Nephron progenitor cell (in vitro differentiated cells): Measurements from ENCODE around the gene MCF2L.

Experiments used
- DNase-seq: peaks from one replicate; pipeline ENCODE4 v3.0.0; 2021
- H3K27ac Mint-ChIP-seq: 2 replicates; pipeline ENCODE4 v1.8.0; 2021; ENCODE audit warnings: mild to moderate bottlenecking, moderate library complexity, mixed read lengths
- H3K27me3 Mint-ChIP-seq: 2 replicates; pipeline ENCODE4 v1.8.0; 2021; ENCODE audit warnings: mild to moderate bottlenecking, low read depth, mixed read lengths; ENCODE audit not compliant: poor library complexity
- H3K36me3 Mint-ChIP-seq: 2 replicates; pipeline ENCODE4 v1.8.0; 2021; ENCODE audit warnings: low read depth, mixed read lengths
- H3K4me1 Mint-ChIP-seq: 2 replicates; pipeline ENCODE4 v1.8.0; 2021; ENCODE audit warnings: mixed read lengths
- H3K4me3 Mint-ChIP-seq: 2 replicates; pipeline ENCODE4 v1.8.0; 2021; ENCODE audit warnings: mild to moderate bottlenecking, moderate library complexity, mixed read lengths
- H3K9me3 Mint-ChIP-seq: 2 replicates; pipeline ENCODE4 v1.8.0; 2021; ENCODE audit warnings: mild to moderate bottlenecking, moderate library complexity, mixed read lengths
- TF ChIP-seq, protein P1 (sequence below): fragments of 200-600 bp; sonication (generic); IDR thresholded peaks from 2 replicates; pipeline ENCODE4 v1.5.0; 2021; ENCODE audit warnings: antibody characterized with exemption

The MCF2L gene

DNA sequence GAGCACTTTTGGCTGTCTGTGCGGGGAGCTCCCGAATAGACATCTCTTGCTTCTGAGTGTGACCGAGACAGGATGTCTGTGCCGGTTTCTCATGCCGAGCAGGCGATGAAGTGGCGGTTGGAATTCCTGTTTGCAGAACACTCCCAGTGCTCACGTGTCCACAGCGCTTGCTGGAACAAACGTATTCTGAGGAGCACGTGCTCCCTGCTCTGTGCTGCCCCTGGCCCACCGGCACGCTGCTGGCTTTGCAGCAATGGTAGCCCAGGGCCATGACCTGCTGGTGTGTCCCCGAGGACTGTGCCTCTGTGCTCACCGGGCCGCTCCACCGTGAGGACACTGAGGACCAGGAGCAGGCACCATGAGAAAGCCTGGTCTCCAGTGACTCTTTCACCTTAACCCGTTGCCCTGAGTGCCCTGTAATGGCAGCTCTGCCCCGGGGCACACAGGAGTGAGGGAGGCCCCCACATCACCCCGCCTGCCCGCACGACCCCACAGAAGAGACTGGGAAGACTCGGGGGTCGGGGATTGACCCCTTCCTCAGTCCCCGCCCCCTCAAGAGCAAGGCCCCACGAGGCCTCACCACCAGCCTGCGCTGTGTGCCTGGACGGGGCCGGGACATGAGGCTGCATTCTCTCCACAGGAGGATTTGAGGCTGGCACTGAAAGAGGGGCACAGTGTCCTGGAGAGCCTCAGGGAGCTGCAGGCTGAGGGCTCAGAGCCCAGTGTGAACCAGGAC, 96.6 kb downstream of the MCF2L start:
- TF ChIP-seq, protein P1, sequence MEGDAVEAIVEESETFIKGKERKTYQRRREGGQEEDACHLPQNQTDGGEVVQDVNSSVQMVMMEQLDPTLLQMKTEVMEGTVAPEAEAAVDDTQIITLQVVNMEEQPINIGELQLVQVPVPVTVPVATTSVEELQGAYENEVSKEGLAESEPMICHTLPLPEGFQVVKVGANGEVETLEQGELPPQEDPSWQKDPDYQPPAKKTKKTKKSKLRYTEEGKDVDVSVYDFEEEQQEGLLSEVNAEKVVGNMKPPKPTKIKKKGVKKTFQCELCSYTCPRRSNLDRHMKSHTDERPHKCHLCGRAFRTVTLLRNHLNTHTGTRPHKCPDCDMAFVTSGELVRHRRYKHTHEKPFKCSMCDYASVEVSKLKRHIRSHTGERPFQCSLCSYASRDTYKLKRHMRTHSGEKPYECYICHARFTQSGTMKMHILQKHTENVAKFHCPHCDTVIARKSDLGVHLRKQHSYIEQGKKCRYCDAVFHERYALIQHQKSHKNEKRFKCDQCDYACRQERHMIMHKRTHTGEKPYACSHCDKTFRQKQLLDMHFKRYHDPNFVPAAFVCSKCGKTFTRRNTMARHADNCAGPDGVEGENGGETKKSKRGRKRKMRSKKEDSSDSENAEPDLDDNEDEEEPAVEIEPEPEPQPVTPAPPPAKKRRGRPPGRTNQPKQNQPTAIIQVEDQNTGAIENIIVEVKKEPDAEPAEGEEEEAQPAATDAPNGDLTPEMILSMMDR: no peak
- Mint-ChIP-seq H3K4me1 (peaks cover 10% of the 10 kb centered on the region), H3K27ac (no peak overlapping the region), H3K36me3 (peaks cover 23% of the 10 kb centered on the region), H3K4me3 (no peak overlapping the region), H3K9me3 (no peaks in the 10 kb centered on the region), H3K27me3 (peaks cover 4% of the 10 kb centered on the region)
- DNase-seq: no peak

- no peak for DNase-seq
- peaks cover 10% of the 10 kb centered on the region for H3K4me1 Mint-ChIP-seq
- H3K27me3 Mint-ChIP-seq: peaks cover 7% of the 10 kb centered on the region
- TF ChIP-seq, protein P1: no peak
- peaks cover 3% of the 10 kb centered on the region for H3K9me3 Mint-ChIP-seq
- H3K4me3 Mint-ChIP-seq: no peak overlapping the region
- H3K36me3 Mint-ChIP-seq: peaks cover 28% of the 10 kb centered on the region
- no peak overlapping the region for H3K27ac Mint-ChIP-seq
These were observed 97.1 kb downstream of the MCF2L start for GRCh38 chr13:113066142-113066455.

DNA sequence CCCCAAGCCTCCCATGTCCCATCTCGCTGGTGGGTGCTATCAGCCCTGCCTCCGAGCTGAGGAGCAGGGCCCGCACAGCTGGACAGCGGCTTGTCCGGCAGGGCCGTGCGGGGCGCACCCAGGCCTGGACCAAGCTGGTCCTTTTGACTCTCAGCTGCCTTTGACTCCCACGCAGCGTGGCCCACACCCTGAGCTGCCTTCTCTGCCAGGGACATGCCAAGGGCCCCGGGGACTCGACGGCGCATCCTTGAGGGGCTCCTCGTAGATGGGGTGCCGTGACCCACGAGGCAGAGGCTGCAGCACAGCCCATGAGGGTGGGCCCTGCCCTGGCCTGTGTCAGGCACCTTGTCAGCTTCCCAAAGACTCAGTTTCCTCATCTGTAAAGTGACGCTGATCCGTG, 97.7 kb downstream of the MCF2L start:
- Mint-ChIP-seq H3K27ac (no peak overlapping the region), H3K4me3 (no peak overlapping the region), H3K4me1 (peaks cover 10% of the 10 kb centered on the region), H3K36me3 (peaks cover 35% of the 10 kb centered on the region), H3K9me3 (peaks cover 9% of the 10 kb centered on the region), H3K27me3 (peaks cover 8% of the 10 kb centered on the region)
- no peak for DNase-seq
- TF ChIP-seq, protein P1: no peak

GRCh38 chr13:113069861-113070805, 101.1 kb downstream of the MCF2L start:
- TF ChIP-seq, protein P1: no peak
- H3K9me3 Mint-ChIP-seq: peaks cover 22% of the 10 kb centered on the region
- H3K27me3 Mint-ChIP-seq: peaks cover 8% of the 10 kb centered on the region
- H3K4me3 Mint-ChIP-seq: no peak overlapping the region
- no peaks in the 10 kb centered on the region for H3K4me1 Mint-ChIP-seq
- DNase-seq: no peak
- peaks cover 40% of the 10 kb centered on the region for H3K36me3 Mint-ChIP-seq
- peak overlapping the region; percentile 72 for H3K27ac Mint-ChIP-seq

DNA sequence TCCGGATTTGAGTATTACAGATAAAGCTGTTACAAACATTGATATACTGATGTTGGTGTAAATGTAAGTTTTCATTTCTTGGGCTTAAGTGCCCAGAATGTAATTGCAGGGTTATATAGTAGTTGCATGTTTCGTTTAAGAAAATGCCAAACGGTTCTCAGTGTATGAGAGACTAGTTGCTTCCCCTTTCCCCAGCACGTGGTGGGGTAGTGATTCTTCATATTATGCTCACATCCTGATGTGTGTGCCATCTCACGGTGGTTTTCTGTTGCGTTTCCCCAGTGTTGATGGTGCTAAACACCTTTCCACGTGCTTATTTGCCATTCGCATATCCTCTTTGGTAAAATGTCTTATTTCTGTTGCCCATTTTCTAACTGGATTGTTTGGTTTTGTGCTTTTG, 101.8 kb downstream of the MCF2L start:
- H3K4me3 Mint-ChIP-seq: no peak overlapping the region
- H3K9me3 Mint-ChIP-seq: peaks cover 22% of the 10 kb centered on the region
- peaks cover 8% of the 10 kb centered on the region for H3K27me3 Mint-ChIP-seq
- H3K4me1 Mint-ChIP-seq: no peaks in the 10 kb centered on the region
- no peak overlapping the region for H3K27ac Mint-ChIP-seq
- no peak for DNase-seq
- H3K36me3 Mint-ChIP-seq: peaks cover 47% of the 10 kb centered on the region
- TF ChIP-seq, protein P1: no peak
